ENCODE measurements around the gene HTT. TPM values are rescaled to one million over a fixed set of nuclear protein-coding genes. Genes with fewer than 3 reads are reported as not detected.

Gene HTT
- total and polyA plus RNA-seq, 9 of the 15 experiments (the other 6 are each of a cell fraction or from before 2014, with no cell fraction given): 0.66 to 31.6 (median 14.7) TPM

DNA sequence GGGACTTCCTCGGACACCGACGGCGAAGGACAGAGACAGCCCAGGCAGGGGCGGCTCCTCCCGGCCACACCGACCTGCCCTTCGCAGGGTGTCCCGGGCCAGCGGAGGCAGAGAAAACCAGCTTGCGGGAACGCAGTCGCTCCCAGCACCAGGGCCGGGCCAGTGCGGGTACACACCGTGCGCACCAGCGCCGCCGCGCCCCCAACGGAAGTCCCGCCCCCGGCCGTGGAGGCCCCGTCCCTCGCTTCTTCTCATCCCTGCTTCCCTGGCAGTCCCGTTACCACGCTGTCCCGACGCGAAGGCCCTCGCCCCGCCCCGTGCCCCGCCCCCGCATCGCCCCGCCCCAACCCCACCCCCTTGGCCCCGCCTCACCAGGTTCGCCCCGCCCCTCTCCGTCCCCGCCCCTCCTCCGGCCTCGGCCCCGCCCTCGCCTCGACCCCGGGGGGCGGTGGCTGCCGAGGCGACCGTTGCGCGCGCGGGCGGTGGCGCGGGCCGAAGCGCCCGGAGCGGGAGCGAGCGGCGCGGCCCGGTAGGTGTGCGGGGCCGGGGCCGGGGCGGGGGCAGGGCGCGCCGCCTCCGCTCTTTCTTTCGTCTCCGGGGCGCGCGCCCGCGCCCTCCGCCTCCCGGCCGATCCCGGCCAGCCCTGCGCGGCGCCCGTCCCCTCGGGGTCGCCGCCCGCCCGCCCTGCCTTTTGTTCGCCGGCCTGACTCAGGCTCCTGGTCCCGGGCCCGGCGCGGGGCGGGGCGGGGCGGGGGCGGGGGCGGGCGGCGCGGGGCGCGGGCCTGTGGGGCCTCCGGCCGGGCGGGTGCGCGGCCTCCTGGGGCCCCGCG lies 218.3 kb downstream of the HTT start, which contains the start of gene RGS12 (continued):
- TF ChIP-seq, protein P1, sequence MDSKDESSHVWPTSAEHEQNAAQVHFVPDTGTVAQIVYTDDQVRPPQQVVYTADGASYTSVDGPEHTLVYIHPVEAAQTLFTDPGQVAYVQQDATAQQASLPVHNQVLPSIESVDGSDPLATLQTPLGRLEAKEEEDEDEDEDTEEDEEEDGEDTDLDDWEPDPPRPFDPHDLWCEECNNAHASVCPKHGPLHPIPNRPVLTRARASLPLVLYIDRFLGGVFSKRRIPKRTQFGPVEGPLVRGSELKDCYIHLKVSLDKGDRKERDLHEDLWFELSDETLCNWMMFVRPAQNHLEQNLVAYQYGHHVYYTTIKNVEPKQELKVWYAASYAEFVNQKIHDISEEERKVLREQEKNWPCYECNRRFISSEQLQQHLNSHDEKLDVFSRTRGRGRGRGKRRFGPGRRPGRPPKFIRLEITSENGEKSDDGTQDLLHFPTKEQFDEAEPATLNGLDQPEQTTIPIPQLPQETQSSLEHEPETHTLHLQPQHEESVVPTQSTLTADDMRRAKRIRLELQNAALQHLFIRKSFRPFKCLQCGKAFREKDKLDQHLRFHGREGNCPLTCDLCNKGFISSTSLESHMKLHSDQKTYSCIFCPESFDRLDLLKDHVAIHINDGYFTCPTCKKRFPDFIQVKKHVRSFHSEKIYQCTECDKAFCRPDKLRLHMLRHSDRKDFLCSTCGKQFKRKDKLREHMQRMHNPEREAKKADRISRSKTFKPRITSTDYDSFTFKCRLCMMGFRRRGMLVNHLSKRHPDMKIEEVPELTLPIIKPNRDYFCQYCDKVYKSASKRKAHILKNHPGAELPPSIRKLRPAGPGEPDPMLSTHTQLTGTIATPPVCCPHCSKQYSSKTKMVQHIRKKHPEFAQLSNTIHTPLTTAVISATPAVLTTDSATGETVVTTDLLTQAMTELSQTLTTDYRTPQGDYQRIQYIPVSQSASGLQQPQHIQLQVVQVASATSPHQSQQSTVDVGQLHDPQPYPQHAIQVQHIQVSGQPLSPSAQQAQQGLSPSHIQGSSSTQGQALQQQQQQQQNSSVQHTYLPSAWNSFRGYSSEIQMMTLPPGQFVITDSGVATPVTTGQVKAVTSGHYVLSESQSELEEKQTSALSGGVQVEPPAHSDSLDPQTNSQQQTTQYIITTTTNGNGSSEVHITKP (IDR thresholded peaks at IDR 0.05; ENCODE audit: partially characterized antibody): peak; percentile 60
- TF ChIP-seq, protein P2, sequence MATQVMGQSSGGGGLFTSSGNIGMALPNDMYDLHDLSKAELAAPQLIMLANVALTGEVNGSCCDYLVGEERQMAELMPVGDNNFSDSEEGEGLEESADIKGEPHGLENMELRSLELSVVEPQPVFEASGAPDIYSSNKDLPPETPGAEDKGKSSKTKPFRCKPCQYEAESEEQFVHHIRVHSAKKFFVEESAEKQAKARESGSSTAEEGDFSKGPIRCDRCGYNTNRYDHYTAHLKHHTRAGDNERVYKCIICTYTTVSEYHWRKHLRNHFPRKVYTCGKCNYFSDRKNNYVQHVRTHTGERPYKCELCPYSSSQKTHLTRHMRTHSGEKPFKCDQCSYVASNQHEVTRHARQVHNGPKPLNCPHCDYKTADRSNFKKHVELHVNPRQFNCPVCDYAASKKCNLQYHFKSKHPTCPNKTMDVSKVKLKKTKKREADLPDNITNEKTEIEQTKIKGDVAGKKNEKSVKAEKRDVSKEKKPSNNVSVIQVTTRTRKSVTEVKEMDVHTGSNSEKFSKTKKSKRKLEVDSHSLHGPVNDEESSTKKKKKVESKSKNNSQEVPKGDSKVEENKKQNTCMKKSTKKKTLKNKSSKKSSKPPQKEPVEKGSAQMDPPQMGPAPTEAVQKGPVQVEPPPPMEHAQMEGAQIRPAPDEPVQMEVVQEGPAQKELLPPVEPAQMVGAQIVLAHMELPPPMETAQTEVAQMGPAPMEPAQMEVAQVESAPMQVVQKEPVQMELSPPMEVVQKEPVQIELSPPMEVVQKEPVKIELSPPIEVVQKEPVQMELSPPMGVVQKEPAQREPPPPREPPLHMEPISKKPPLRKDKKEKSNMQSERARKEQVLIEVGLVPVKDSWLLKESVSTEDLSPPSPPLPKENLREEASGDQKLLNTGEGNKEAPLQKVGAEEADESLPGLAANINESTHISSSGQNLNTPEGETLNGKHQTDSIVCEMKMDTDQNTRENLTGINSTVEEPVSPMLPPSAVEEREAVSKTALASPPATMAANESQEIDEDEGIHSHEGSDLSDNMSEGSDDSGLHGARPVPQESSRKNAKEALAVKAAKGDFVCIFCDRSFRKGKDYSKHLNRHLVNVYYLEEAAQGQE (IDR thresholded peaks at IDR 0.05; ENCODE audit: borderline replicate concordance): no peak
- TF ChIP-seq, protein P2 (CRISPR knock-in tag; IDR thresholded peaks at IDR 0.05; ENCODE audit: low read depth): peak; percentile 64; the same call in 1 of the 2 replicates
- peak; percentile 73; the same call in 1 of the 2 replicates for TF ChIP-seq PHF8 (IDR thresholded peaks at IDR 0.05; ENCODE audit: borderline replicate concordance, low read length)
- TF ChIP-seq, protein P3, sequence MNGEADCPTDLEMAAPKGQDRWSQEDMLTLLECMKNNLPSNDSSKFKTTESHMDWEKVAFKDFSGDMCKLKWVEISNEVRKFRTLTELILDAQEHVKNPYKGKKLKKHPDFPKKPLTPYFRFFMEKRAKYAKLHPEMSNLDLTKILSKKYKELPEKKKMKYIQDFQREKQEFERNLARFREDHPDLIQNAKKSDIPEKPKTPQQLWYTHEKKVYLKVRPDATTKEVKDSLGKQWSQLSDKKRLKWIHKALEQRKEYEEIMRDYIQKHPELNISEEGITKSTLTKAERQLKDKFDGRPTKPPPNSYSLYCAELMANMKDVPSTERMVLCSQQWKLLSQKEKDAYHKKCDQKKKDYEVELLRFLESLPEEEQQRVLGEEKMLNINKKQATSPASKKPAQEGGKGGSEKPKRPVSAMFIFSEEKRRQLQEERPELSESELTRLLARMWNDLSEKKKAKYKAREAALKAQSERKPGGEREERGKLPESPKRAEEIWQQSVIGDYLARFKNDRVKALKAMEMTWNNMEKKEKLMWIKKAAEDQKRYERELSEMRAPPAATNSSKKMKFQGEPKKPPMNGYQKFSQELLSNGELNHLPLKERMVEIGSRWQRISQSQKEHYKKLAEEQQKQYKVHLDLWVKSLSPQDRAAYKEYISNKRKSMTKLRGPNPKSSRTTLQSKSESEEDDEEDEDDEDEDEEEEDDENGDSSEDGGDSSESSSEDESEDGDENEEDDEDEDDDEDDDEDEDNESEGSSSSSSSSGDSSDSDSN (IDR thresholded peaks at IDR 0.05; ENCODE audit: borderline replicate concordance in 1 of 2, low read depth in 2 of 2, low read length in 2 of 2): peak in 1 of 2 experiments; percentile 29; a peak in 1 of 4 replicates
- TF ChIP-seq SPI1 (IDR thresholded peaks at IDR 0.05; ENCODE audit: borderline replicate concordance, low read depth, low read length): 0 out of 2 replicates have a peak, but pooled peaks have one; percentile 11
- 0 out of 2 replicates have a peak, but pooled peaks have one; percentile 27 for TF ChIP-seq TOE1 (IDR thresholded peaks at IDR 0.05; ENCODE audit: borderline replicate concordance)
- TF ChIP-seq TOE1 (CRISPR knock-in tag; IDR thresholded peaks at IDR 0.05; ENCODE audit: borderline replicate concordance, low read depth): no peak
